ENCODE measurements around the gene FMNL2.
A peak's percentile ranks its signal among the peaks of the same experiment; 100 is the strongest.
"Not testable (repeated sequence)": the region's sequence is repeated elsewhere in the genome, so short reads cannot be mapped to it uniquely, and the experiment has no call there.

The FMNL2 gene

DNA sequence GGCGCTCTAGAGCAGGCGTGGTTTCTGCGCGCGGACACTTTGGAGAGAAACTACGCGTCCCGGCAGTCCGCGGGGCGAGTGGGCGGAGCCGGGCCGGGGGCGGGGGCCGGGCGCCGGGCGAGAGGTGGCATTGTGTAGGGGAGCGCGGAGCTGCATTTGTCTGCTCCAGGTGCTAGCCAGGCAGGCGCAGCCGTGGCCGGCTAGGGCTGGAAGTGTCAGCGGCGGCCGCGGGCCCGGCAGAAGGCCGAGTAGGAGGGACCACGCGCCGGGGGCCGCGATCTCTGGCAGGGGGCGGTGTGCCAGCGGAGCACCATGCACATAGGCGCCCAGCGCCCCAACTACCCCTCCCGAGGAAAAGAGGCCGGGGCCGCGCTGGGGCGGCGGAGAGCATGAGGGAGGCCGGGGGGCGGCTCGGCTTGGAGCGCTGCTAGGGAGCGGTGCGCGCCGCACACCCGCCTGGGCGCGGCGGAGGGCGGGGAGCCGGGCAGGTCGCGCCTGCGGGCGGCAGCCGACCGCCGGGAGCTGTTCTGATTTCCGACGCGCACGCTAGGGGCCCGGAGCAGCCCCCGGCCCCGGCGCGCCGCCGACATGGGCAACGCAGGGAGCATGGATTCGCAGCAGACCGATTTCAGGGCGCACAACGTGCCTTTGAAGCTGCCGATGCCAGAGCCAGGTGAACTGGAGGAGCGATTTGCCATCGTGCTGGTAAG lies at the start of gene FMNL2:
TSS of gene FMNL2 (plus strand) at position 159 of the 710 bp plus-strand sequence.
- peak; percentile 52 for DNase-seq

DNA sequence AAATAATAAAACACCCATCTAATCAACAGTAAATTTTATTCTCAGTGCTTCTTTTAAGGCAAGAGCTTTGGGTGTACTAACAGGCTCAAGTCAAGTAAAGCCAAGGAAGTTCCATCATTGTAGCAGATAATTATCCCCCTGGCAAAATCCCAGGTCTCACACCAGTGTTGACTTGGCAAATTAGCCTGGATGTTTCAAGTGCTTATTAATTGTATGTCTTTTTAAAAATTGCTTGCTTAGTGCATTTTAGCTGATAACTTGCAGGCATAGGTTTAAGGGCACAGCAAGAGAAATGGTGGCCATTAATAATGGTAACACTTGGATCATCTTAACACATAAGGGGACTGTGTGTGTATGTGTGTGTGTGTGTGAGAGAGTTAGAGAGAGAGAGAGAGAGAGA lies 42.0 kb upstream of the FMNL2 start:
- no peak for DNase-seq

DNA sequence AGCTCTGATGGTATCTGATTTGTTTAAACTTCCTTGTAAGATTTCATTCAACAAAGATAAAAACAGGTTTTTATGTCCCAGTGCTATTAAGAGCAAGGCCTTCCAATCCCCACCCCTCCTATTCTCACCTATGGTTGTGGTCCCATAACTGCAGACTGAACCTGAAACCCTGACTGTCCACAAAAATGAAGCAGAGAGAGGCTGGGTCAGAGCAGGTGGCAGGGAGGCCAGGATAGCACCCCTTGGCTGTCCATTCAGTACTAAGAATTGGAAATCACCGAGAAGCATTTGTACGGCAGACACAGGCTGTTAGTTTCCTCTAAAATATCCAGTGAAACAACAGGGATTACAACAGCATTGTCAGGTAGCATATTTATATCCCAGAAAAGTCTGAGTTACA lies 37.3 kb upstream of the FMNL2 start:
- no peak for DNase-seq

DNA sequence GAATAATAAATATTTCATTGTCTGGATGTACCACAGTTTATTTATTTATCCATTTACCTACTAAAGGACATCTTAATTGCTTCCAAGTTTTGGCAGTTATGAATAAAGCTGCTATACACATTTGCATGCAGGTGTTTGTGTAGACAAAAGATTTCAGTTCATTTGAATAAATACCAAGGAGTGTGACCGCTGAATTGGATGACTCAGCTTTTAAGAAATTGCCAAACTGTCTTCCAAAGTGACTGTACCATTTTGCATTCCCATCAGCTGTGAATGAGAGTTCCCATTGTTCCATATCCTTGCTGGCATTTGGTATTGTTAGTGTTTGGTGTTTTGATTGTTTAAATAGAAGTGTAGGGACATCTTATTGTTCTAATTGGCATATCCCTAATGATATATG lies 36.2 kb upstream of the FMNL2 start:
- no peak for DNase-seq

DNA sequence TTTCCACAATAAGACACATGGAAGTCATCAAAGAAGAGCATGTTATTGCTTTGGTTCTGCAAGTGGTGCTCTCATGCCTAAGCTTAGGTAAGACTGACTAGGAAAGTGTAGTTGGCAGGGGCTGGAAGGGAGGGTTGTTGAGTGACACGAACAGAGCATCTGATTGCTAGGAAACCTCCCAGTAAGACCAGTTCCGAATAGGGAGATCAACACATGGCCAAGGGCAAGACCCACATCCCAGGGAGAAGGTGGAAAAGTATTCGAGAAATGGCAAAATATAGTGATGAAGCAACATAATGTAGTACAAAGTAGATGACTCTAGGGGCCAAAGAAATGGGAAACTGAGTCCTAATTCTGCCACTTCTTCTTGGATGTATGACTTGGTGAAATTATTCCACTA lies 33.8 kb upstream of the FMNL2 start:
- DNase-seq: no peak

DNA sequence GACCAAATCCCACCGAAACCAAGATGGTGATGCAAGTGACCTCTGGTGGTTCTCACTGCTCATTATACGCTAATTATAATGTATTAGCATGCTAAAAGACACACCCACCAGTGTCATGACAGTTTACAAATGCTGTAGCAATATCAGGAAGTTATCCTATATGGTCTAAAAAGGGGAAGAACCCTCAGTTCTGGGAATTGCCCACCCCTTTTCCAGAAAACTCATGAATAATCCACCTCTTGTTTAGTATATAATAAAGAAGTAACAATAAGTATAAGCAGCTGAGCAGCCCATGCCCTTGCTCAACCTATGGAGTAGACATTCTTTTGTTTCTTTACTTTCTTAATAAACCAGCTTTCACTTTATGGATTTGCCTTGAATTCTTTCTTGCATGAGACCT lies 31.0 kb upstream of the FMNL2 start:
- DNase-seq: no peak

DNA sequence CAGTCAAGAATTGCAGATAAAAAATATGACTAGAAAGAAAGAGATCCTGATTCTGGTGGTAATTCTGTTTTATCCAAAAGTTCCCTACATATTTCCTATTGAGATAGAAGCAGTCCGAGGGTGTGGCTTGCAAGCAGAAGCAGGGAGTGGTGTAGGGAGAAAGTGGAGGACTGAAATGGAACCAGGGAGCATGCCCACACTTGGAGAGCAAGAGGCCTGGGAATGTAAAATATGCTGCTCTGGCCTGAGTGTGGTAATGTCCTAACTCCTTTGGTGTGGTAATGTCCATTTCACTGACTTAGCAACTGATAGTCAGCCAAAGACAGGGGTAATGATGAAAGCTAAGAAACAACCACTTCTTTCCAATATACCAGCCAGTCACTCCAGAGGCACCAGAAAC lies 30.1 kb upstream of the FMNL2 start:
- DNase-seq: no peak

DNA sequence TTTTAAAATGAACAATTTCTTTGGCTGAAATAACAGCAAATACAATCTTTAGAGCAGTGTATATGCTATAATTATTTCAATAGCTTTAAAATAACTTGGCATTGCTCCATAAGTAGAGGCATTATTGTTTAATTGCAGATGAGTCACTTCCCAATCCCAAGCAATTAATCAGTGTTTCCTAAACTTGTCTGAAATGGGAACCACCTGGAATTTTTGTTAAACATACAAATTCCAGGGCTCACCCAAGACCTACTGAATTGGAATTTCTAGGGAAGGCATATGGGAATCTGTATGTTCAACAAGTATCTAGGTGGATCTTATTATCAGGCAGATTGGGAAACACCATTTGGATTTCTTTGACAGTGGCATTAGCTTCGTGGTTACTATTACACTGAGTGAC lies 27.1 kb upstream of the FMNL2 start:
- no peak for DNase-seq

DNA sequence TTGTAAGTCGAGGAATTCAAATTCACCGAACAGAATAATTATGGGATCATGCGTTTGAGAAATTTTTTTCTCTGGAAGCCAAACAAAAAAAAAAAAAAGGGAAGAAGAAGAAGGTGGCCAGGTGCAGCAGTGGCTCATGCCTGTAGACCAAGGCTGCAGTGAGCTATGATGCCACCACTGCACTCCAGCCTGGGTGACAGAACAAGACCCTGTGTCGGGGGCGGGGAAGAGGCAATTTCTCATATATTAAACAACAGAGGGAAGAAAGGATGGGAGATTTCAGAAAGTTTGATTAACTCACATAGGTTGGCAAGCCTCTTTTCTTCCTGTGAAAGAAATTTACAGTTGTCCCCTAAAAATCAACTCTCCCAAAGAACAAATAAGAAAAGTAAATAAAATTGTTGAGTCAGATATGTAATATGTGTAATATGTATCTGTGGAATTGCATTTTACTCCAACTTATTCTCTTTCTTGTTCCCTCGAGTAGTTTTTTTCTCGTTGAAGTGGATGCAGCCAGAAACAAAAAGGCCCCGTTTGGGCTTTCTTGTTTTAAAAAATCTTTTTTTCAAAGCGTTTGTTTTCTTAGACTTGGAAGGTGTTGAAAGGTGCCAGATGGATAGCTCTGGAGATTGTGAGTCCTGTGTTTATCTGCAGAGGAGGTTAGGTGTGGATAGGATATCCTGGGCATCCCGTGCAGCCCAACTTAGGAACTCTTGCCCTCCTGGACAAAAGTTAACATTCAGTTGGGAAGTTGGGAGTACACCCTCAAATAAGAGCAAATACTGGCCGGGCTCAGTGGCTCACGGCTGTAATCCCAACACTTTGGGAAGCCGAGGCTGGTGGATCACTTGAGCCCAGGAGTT lies 25.4 kb upstream of the FMNL2 start:
- no peak for DNase-seq

DNA sequence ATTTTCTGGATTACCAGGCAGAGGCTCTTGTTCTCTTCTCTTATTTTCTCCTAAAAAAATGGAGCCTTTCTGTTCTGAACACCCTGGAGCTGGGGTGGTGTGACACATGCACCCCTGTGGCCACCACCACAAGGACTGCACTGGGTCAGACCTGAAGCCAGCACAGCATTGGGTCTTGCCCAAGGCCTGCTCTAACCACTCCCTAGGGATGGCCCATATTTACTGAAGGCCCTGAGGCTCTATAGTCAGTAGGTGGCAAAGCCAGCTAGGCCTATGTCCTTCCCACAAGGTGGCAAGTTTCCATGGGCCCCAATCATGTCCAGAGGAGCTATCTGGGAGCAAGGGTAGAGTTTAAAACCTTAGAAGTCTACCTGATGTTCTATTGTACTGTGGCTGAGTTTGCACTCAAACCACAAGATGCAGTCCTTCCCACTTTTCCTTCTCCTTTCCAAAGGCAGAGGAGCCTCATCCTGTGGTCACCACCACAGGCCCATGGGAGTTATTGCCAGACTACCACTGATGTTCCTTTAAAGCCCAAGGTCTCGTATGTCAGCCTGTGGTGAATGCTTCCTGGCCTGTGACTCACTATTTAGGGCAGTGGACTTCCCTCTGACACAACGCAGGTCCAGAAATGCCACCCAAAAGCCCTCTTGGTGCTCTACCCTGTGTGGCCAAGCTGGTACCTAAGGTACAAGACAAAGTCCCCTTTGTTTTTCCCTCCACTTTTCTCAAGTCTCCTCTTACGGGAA lies 15.0 kb upstream of the FMNL2 start:
- DNase-seq: no peak

DNA sequence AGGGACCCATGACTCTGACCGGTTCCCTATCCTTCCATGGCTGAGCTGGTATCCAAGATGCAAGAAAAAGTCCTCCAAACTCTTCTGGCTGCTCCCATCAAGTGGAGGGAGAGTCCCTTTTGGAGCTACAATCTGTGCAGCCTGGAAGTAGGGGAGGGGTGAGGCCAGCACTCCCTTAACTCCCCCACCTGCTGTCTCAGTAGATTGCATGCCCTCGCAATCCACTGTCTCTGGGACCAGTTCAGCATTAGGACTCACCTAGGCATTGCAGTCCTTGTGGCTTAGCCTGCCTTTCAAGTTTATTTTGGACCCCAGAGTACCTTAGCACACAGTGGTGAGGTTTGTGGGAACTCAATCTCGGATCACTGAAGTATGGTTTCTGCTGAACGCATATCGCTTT lies 14.2 kb upstream of the FMNL2 start:
- no peak for DNase-seq

DNA sequence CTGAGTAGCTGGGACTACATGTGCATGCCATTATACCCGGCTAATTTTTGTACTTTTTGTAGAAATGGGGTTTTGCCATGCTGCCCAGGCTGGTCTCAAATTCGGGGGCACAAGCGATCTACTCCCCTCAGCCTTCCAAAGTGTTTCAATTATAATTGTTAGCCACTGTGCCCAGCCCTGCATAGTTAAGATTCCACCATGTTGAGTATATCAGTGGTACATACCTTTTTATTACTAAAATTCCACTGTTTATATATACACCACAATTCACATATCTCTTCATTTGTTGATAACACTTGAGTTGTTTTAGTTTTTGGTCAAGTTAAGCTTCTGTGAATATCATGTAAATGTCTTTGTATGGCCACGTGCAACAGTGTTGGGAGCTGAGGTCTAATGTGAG lies 12.8 kb upstream of the FMNL2 start:
- DNase-seq: no peak

DNA sequence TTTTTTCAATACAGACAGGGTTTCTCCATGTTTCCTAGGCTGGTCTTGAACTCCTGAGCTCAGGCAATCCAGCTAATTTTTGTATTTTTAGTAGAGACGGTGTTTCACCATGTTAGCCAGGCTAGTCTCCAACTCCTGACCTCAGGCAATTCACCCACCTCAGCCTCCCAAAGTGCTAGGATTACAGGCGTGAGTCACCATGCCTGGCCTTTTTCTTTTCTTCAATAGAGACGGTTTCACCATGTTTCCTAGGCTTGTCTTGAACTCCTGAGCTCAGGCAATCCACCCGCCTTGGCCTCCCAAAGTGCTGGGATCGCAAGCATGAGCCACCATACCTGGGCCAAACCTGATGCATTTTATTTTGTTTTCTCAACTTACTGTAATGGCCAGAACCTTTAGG lies 9.8 kb upstream of the FMNL2 start:
- DNase-seq: not testable (repeated sequence)

DNA sequence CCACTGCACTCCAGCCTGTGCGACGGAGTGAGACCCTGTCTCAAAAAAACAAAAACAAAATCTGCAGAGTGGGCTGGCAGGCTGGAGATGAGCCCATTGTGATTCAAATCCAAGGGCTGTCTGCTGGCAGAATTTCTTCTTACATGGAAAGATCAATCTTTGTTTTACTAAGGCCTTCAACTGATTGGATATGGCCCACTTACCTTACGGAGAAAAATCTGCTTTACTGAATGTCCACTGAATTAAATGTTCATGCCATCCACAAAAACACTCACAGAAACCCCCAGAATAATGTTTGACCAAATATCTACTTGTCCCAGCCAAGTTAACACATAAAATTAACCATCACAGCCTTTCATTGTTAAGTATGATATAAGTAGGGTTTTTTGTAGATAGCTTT lies 8.3 kb upstream of the FMNL2 start:
- no peak for DNase-seq

DNA sequence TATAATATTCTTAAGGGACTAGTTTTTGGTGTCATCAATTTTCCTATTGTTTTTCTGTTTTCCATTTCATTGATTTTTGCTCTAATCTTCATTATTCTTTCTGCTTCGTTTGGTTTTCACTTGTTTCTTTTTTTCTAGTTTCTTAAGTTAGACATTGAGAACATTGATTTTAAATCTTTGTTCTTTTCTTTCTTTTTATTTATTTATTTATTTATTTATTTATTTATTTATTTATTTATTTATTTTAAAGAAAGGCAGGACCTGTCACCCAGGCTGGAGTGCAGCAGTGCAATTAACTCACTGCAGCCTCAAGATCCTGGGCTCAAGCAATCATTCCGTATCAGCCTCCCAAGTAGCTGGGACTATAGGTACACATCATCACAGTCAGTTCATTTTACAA lies 7.0 kb upstream of the FMNL2 start:
- no peak for DNase-seq

DNA sequence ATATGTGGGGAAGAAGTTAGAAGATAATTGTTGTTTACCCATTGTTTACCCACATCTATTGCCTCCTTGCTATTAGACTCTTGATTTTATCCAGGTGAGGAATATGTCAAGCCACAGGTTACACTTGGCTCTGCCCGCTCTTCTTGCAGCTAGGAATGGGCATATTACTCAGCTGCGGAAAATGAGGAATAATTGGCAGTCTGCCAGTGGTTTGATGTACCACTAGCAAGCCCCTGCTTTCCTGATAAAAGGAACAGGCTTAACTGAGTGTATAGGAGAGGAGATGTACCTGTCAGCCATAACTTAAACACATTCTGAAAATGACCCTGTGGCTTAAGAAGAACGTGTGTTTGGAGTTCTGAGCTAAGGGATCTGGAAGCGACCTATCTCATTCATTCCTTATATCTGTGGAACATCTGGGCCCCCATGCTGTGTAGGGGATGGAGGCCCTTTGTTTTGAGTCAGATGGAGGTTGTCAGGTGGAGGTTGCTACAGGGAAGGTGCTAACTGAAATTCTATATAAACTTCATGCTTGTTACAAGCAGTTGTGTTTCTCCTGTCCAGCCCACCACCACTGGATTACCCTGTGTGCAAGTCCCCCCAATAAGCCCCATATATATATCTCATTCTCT lies 4.6 kb upstream of the FMNL2 start:
- DNase-seq: no peak

DNA sequence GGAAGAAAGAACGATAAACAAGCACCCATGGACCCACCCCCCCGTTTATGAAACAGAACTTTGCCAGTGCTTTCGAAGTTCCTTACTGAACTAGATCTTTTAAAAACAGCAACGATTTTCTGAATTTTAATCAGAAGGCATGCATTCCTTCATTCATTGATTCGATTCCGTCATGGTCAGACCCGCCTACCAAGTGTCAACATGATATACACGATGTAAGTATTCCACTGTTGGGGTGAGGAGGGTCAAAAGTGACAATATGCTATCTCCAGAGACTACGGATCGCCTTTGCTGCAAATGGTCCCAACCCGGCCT lies 316 bp upstream of the FMNL2 start:
- DNase-seq: no peak

DNA sequence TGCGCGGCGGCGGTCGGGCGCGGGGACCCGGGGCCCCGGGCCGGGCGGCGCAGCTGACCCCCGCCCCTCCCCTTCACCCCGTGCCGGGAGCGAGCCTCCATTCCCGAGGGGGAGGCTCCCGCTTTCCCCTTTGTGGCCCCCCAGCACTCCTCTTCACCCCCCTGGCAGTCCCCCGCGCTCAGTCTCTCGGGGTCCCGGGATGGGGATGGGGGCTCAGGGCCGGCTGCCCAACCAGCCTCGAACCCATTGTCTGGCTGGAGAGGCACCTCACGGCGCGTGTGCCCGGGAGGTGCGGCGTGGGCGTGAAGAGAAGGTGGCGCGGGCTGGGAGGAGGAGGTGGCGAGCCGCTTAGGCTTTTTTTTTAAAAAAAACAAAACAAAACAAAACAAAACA lies 748 bp downstream of the FMNL2 start:
- DNase-seq: no peak

DNA sequence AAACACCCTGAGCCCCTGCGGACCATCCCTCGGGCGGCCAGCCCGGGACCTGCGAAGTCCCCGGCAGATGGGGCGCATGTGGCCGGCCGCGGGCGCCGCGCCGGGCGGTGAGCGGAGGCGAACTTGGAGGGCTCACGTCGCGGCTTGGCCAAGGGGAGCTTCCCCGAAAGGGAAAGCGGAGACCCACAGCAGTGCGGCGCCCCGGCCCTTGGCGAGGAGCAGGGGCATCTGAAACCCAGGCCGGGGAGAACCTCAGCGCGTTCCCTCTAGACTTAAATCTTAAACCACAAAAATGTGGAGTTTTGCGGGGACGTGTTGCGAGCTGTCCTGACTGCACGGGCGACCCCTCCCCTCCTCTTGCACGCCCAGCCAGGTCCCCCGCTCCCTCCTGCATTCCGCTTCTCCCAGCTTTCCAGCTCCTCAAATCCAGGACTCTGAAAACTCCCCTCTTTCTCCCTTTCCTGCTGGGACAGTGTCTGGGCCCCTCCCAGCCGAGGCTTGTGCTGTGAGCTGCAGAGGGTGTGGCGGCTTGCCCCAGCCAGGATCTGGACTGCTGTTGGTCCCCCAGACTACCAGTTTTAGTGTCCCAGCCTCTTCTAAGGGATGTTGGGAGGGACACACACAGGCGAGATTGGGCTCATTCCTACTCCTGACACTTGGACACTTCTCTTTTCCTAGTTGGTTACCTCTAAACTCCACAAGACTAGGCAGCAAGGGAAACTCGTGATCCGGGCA lies 1.3 kb downstream of the FMNL2 start:
- peak; percentile 4 for DNase-seq

DNA sequence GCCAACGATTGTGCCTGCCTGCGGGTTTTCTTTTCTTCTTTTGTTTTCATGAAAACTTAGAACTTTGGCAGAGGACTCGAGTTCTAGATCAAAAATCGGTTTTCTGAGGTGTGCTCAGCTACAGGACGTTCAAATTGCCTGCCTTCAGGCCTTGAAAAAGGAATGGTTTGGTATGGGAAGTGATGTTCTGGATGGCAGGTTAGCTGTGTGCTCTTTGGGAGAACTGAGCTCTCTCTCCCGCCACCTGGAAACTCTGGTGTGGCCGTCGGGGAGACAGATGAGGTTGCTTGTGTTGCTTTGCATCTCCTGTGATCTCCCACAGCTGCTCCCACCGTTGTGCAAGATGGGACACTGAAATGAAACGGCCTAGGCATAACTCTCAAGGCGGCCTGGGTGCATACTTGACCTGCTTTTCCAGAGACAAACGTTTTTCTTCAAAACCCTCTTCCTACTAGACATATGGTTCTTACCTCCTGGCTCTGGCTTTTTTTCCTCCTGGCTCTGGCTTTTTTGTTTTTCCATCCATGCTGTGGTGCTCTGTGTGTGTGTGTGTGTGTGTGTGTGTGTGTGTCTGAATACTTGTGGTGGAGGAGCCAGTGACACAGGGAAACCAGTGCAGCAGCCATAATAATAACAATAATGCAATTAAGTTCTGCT lies 2.0 kb downstream of the FMNL2 start:
- DNase-seq: no peak

DNA sequence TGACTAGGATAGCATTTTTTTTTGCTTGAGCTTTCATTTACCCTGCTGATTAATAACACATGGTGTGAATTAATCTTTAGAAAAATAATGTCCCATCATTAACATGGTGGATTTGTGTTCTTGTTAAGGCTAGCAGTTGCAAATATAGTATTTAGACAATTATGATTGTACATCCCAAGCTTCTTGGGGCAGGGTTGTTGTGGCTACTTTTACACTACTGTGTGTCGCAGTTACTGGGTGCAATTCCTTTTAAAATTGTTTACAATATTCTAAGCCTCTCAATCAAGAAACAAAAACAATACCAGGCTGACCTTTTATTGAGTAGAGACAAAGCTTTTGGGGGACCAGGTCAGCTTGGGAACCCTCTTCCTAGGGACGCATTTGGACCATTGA lies 2.5 kb downstream of the FMNL2 start:
- DNase-seq: no peak
